Measurements from ENCODE around the gene CHN1.

GRCh38 chr2:174997110-174997509, 8.1 kb downstream of the CHN1 start:
- TF ChIP-seq RAD21 (IDR thresholded peaks at IDR 0.05 in 1 of 2, conservative IDR thresholded peaks at IDR 0.05 in 1 of 2; ENCODE audit: low read depth in 2 of 2, low read length in 2 of 2) = no peak
- no peak for TF ChIP-seq CTCF (IDR thresholded peaks at IDR 0.05; ENCODE audit: control extremely low read depth in 1 of 3, insufficient read depth in 1 of 3, low read depth in 1 of 3, low read length in 3 of 3)
- no peak for TF ChIP-seq HDAC2 (IDR thresholded peaks at IDR 0.05; ENCODE audit: borderline replicate concordance in 1 of 2, low read depth in 2 of 2, low read length in 2 of 2)
- TF ChIP-seq EZH2 (IDR thresholded peaks at IDR 0.05; ENCODE audit: low read depth, low read length, severe bottlenecking) = no peak
- TF ChIP-seq CHD2 (IDR thresholded peaks at IDR 0.05; ENCODE audit: low read length) = no peak

Measured in H1 (cell line).